NCI-H510A (cell line): Measurements from ENCODE around the gene CBX6.

Experiments
- DNase-seq: peaks from one replicate; lab custom pipeline; 2025; lab: John Stamatoyannopoulos, UW

Gene CBX6

GRCh38 chr22:38873469-38874411, 1.7 kb upstream of the CBX6 start:
- DNase-seq, result peak; percentile 68

DNA sequence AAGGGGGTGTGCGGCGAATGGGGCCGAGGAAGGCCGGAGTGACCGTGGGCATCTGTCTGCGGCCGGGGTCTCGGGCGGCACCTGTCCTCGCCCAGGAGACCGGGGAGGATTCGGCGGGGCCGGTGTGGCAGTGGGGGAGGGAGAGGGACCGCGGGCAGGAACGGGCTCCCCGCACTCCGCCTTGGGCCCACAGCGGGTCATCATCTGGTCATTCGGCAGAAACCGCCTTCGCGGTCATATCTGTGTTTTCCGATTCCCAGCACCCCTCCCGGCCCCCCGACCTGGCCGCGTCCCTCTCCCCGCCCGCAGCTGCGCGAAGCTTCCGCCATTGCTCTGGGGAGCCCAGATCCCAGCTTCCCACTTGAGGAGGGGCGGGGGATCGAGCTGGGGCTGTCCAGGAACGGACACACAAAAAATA, 824 bp upstream of the CBX6 start:
- DNase-seq, result peak; percentile 40

DNA sequence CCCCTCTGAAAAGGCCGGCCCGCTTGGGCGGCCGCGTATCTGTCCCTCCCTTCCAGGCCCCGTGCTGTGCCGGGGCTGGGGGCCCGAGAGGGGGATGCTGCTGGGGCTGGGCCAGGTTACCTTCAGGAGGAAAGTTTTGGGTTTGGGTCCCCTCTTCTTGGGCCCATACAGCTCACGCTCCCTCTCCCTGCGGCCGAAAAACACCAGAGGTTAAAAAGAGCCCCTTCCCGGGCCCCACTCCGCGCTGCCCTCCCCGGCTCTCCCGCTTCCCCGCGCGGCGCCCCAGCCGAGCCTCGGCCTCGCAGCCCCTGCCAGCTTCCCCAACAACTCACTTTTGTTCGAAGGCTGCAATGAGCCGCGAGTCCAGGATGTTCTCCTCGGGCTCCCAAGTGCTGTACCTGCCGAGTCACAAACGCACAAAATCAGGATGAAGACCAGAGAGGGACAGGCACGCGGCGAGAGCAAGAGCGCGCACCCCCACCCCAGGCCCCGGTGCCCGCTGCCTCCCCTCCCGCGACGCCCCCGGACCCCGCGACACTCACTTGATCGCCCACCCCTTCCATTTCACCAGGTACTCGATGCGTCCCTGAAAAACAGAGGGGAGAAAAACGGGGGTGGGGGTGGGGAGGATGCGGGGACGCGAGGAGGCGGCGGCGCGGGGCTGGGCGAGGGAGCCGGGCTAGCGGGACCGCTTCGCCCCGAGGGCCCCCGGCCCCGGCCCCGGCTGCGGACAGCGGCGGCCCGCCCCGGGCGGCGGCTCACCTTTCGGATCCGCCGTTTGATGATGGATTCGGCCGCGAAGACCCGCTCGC, 450 bp downstream of the CBX6 start:
- DNase-seq, result no peak

DNA sequence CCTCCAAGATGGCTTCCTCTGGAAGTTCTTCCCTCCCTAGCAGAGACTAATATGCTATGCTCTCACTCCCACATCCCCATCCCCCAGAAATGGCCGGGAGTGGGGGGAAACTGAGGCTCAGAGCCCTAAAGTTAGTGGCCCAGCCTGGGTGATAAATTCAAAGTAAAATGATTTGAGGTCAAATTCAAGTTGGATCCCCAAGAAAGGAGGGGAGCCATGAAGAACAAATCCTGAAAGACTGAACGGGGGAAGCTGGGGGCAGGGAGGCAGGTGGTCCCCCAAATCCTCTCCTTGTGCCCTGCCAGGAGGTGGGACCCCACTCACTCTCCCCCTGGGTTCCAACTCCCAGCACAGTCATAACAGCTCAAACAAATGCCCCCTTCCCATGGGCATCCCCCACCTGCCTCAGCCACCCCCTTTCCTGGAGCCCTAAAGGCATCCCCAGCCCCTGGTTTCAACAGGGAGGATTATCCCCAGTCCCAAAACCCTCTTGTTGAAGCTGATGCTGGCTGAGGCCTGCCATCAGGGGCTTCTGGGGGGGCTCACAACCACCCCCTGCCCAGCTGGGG, 1.1 kb downstream of the CBX6 start:
- DNase-seq, result no peak

DNA sequence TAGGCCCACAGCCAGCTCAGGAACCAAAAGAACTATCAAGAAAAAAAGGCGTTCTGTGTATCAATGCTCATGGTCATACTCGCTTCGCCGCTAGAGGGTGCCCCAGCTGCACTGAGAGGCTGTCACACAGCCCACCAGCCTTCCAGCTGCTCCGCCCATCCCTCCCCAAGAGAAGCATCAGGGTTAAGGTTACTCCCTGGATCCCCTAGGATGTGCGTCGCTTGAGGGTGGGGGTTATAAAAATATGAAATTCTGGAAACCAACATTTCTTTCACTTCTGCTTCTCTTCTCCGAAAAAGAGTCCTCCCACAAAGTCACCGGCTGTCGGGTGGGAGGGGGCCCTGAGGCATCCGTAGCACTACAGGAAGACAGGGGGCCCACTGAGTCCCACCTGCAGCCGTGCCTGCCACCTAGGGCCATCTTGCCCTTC, 1.7 kb downstream of the CBX6 start:
- peak; percentile 35 for DNase-seq

- no peak for DNase-seq
Measured at GRCh38 chr22:38869663-38870062, 2.4 kb downstream of the CBX6 start.

DNA sequence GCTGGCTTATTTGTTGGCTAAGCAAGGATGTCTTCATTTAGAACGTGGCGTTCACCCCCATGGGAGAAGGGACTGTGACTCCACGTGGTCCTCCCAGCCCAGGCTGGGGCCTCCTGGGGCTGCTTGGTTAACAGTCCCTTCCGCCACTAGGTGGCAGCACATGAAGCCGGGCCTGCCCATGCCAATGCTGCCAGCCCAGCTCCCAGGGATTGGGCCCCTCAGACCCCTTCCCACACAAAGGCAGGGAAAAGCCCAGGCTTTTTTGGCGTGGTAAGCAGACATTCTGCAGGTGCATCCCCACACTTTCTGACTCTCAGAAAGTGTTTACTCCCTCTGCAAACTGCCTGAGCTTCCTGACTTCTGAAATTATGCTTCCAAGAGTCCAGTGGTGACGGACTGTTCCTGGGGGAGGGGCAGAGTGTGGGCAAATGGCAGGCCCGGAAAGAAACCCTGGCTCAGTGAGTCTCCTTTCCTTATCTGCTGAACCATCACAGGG, 3.1 kb downstream of the CBX6 start:
- peak; percentile 50 for DNase-seq

GRCh38 chr22:38868286-38868721, 3.7 kb downstream of the CBX6 start:
- DNase-seq, result no peak

GRCh38 chr22:38867471-38868285, 4.3 kb downstream of the CBX6 start:
- no peak for DNase-seq

GRCh38 chr22:38867124-38867455, 4.9 kb downstream of the CBX6 start:
- DNase-seq, result no peak

DNA sequence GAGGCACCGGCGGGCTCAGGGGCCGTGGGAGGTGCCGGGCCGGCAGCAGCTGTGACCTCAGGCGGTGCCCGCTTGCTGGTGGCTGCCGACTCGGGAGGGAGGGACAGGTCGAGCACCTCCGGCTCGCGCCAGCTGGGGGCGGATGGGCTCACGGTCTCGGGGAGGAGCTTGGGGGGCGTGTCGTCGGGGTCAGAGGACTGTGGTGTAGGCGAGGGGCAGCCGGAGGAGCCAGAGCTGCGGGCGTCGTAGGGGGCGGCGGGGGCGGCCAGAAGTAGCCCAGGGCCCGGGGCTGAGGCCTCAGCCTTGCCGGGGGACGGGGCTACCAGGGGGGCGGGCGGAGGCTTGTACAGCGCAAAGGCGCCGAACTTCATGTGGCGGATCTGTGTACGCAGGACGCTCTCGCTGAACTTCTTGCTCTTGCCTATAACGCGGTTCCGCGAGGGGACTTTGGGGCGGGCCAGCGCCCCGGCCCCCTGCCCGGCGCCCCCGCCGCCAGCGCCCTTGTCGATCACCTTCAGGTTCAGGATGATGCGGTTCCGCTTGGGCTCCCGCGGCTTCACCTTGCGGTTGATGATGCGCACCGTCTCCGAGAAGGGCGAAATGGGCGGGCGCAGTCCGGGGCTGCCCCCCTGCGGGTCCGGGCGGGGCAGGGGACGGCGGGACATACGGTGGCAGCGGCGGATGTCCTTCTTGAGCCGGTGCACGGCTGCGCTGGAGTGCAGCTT, 5.5 kb downstream of the CBX6 start:
- DNase-seq, result no peak

DNA sequence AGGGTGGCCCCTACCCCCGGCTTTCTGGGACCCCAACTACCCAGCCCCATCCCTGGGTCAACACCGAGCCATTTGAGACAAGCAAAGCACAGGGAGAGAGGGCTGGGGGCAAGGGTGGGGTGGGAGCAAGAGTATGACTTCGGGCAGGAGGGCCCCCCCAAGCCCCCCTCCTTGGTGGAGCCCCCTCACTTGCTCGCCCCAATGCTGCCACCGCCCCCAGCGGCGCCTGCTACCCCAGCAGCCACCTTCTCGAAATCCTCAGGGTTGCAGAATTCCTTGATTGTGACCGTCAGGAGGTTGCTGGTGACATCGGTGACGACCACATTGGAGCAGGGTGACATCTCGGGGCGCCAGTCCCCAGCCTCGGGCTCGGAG, 6.0 kb downstream of the CBX6 start:
- no peak for DNase-seq

- no peak for DNase-seq
Measured at GRCh38 chr22:38865201-38866023, 6.6 kb downstream of the CBX6 start.

- DNase-seq, result no peak
Measured at GRCh38 chr22:38864361-38865191, 7.4 kb downstream of the CBX6 start.

GRCh38 chr22:38863531-38864131, 8.4 kb downstream of the CBX6 start:
- no peak for DNase-seq

DNA sequence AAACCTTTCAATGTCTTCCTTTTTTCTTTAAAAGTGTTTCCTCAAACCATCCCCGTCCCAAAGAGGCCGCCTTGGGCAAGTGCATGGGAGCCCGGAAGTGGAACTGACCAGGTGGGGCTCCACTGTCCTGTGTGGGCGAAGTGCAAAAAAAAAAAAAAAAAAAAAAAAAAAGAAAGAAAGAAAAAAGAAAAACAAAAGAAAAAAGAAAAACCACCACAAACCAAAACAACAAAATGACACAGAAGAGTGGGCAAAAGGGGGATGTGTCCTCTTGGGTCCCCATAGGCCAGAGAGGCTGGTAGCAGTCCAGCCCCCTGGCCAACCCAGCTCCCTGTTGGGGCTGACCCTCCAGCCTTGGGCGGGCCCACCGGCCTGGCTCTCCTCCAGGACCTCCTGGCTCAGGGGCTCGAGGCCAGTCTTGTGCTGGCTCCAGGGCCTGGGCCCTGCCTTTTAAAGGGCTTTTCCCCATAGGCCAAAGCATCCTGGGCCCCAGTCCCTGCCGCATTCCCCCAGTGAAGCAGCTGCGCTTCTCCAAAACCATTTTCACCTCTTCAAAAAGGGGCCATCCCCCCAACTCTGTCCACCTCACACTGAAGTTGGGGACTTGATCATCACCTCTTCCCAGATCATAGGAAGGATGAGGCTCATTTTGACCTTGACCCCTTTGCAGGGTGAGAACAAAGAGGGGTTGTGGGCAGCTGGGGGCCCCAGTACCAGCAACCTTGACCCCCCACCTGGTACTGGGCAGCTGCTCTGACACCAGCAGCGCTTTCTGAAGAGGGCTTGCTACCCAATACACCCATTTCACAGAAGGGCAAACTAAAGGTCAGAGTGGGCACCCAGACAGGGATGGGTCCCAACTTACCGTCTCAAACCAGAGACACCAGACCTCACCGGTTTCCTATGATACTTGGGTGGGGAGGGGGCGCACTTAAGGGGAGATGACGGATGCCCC, 9.4 kb downstream of the CBX6 start:
- DNase-seq, result no peak

DNA sequence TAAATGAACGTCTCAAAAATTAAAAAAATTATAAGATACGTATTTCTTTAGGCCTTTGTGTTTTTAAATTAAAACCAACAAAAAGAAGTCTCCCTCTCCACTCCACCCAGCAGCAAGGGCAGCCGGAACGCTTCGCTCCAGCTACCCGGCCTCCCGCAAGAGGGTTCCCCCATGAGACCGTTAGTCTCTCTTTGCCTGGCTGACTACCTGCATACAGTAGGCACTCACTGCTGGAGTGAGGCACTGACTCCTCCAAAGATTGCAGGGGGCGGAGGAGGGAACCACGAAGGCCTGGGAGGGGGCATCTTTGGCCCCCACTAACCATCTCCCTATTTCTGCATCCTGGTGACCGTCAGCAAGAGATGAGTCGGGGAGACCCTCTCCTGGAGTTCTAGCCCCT, 10.1 kb downstream of the CBX6 start:
- DNase-seq, result no peak
